ENCODE results near the gene HECTD2. TPM values are rescaled to one million over a fixed set of nuclear protein-coding genes. Genes with fewer than 3 reads are reported as not detected.
"Not testable (repeated sequence)": the region's sequence is repeated elsewhere in the genome, so short reads cannot be mapped to it uniquely, and the experiment has no call there.

The HECTD2 gene
- total RNA-seq, 1 donor from 2014 or later = 17.4 TPM

- H3K9me3 Mint-ChIP-seq (ENCODE audit: unreplicated experiment) = no peaks in the 10 kb centered on the region
- TF ChIP-seq CTCF (IDR thresholded peaks at IDR 0.05; ENCODE audit: unreplicated experiment) = no peak
- no peaks in the 10 kb centered on the region for H3K27me3 Mint-ChIP-seq (ENCODE audit: unreplicated experiment)
- H3K27ac Mint-ChIP-seq (ENCODE audit: unreplicated experiment) = no peak overlapping the region
- H3K4me1 Mint-ChIP-seq (ENCODE audit: unreplicated experiment) = peaks cover 6% of the 10 kb centered on the region
- DNase-seq (ENCODE audit: low spot score) = no peak
- peaks cover 8% of the 10 kb centered on the region for H3K36me3 Mint-ChIP-seq (ENCODE audit: low read depth, unreplicated experiment)
- H3K4me3 Mint-ChIP-seq (ENCODE audit: unreplicated experiment) = no peak overlapping the region
Measured at GRCh38 chr10:91557651-91558111, 147.5 kb downstream of the HECTD2 start.

GRCh38 chr10:91558473-91558872 is 148.3 kb downstream of the HECTD2 start:
- Mint-ChIP-seq H3K27ac (ENCODE audit: unreplicated experiment) (no peak overlapping the region), H3K36me3 (ENCODE audit: low read depth, unreplicated experiment) (peaks cover 8% of the 10 kb centered on the region), H3K27me3 (ENCODE audit: unreplicated experiment) (no peaks in the 10 kb centered on the region), H3K4me3 (ENCODE audit: unreplicated experiment) (no peak overlapping the region), H3K9me3 (ENCODE audit: unreplicated experiment) (peaks cover 5% of the 10 kb centered on the region), H3K4me1 (ENCODE audit: unreplicated experiment) (peaks cover 9% of the 10 kb centered on the region)
- DNase-seq (ENCODE audit: low spot score) = no peak
- TF ChIP-seq CTCF (IDR thresholded peaks at IDR 0.05; ENCODE audit: unreplicated experiment) = no peak

GRCh38 chr10:91559169-91559568 is 149.0 kb downstream of the HECTD2 start:
- H3K27me3 Mint-ChIP-seq (ENCODE audit: unreplicated experiment) = no peaks in the 10 kb centered on the region

GRCh38 chr10:91559750-91560149 is 149.6 kb downstream of the HECTD2 start:
- no peak overlapping the region for H3K4me3 Mint-ChIP-seq (ENCODE audit: unreplicated experiment)
- no peaks in the 10 kb centered on the region for H3K27me3 Mint-ChIP-seq (ENCODE audit: unreplicated experiment)
- peaks cover 9% of the 10 kb centered on the region for H3K4me1 Mint-ChIP-seq (ENCODE audit: unreplicated experiment)
- peaks cover 5% of the 10 kb centered on the region for H3K9me3 Mint-ChIP-seq (ENCODE audit: unreplicated experiment)
- H3K27ac Mint-ChIP-seq (ENCODE audit: unreplicated experiment) = no peak overlapping the region
- no peak for TF ChIP-seq CTCF (IDR thresholded peaks at IDR 0.05; ENCODE audit: unreplicated experiment)
- DNase-seq (ENCODE audit: low spot score) = no peak
- H3K36me3 Mint-ChIP-seq (ENCODE audit: low read depth, unreplicated experiment) = peaks cover 8% of the 10 kb centered on the region

More at GRCh38 chr10:91559169-91559568, 149.0 kb downstream of the HECTD2 start:
- TF ChIP-seq CTCF (IDR thresholded peaks at IDR 0.05; ENCODE audit: unreplicated experiment) = no peak
- no peak overlapping the region for H3K27ac Mint-ChIP-seq (ENCODE audit: unreplicated experiment)
- peaks cover 9% of the 10 kb centered on the region for H3K4me1 Mint-ChIP-seq (ENCODE audit: unreplicated experiment)
- H3K4me3 Mint-ChIP-seq (ENCODE audit: unreplicated experiment) = no peak overlapping the region
- H3K36me3 Mint-ChIP-seq (ENCODE audit: low read depth, unreplicated experiment) = peaks cover 8% of the 10 kb centered on the region
- H3K9me3 Mint-ChIP-seq (ENCODE audit: unreplicated experiment) = peaks cover 5% of the 10 kb centered on the region
- DNase-seq (ENCODE audit: low spot score) = no peak

GRCh38 chr10:91560827-91561226 is 150.7 kb downstream of the HECTD2 start:
- Mint-ChIP-seq H3K27ac (ENCODE audit: unreplicated experiment) (peak overlapping the region; percentile 26), H3K4me3 (ENCODE audit: unreplicated experiment) (peak overlapping the region; percentile 40)
- not testable (repeated sequence) for H3K36me3 Mint-ChIP-seq (ENCODE audit: low read depth, unreplicated experiment); H3K9me3 Mint-ChIP-seq (ENCODE audit: unreplicated experiment); H3K27me3 Mint-ChIP-seq (ENCODE audit: unreplicated experiment); H3K4me1 Mint-ChIP-seq (ENCODE audit: unreplicated experiment); DNase-seq (ENCODE audit: low spot score)
